GM12892 (cell line): ENCODE results near the gene LBHD2.

Experiments
- POLR2A ChIP-seq: IDR thresholded peaks from 2 replicates; pipeline ENCODE4 v1.6.1; 2011; ENCODE audit warnings: low read depth, low read length, control low read depth
- POLR2AphosphoS5 ChIP-seq: IDR thresholded peaks from 2 replicates; pipeline ENCODE4 v1.6.1; 2011; ENCODE audit warnings: low read depth, low read length, control low read depth
- TAF1 ChIP-seq: IDR thresholded peaks from 2 replicates; pipeline ENCODE4 v1.6.1; 2011; ENCODE audit warnings: low read depth, mild to moderate bottlenecking, control low read depth, low read length, borderline replicate concordance

- TF ChIP-seq POLR2A = no peak
- TF ChIP-seq TAF1 = no peak
- TF ChIP-seq POLR2AphosphoS5 = no peak
Observed at GRCh38 chr14:103100281-103101121, 16.5 kb downstream of the LBHD2 start.
